RWPE2 (cell line): Measurements from ENCODE around the gene SLC46A3.
"Not testable (repeated sequence)": the region's sequence is repeated elsewhere in the genome, so short reads cannot be mapped to it uniquely, and the experiment has no call there.

Experiments
- ATAC-seq: fragments of 200-7000 bp; cut with Tn5 transposase; 3 replicates; pipeline ENCODE4 v1.9.1; 2021; ENCODE audit warnings: low read depth
- DNase-seq: peaks from one replicate; pipeline ENCODE4 v3.0.0-alpha.2; 2020; ENCODE audit warnings: low spot score
- H3K27ac ChIP-seq: fragments of 450-650 bp; 2 replicates; pipeline ENCODE4 v1.5.1; 2017; ENCODE audit warnings: mild to moderate bottlenecking; ENCODE audit not compliant: poor library complexity, severe bottlenecking
- H3K27me3 ChIP-seq: fragments of 250-450 bp; sonication (Bioruptor Pico); 2 replicates; pipeline ENCODE4 v1.5.1; 2021; ENCODE audit warnings: mild to moderate bottlenecking, moderate library complexity; ENCODE audit not compliant: insufficient read depth, poor library complexity, severe bottlenecking
- H3K36me3 ChIP-seq: fragments of 250-450 bp; sonication (Bioruptor Pico); 2 replicates; pipeline ENCODE4 v1.5.1; 2020; ENCODE audit warnings: low read depth, mild to moderate bottlenecking, moderate library complexity
- H3K4me1 ChIP-seq: fragments of 250-450 bp; sonication (Bioruptor Pico); 2 replicates; pipeline ENCODE4 v1.5.1; 2021; ENCODE audit warnings: mild to moderate bottlenecking, moderate library complexity; ENCODE audit not compliant: insufficient read depth, poor library complexity, severe bottlenecking
- H3K4me3 ChIP-seq: fragments of 250-450 bp; sonication (Bioruptor Pico); 2 replicates; pipeline ENCODE4 v1.5.1; 2021; ENCODE audit warnings: mild to moderate bottlenecking, moderate library complexity; ENCODE audit not compliant: severe bottlenecking
- H3K9me3 ChIP-seq: fragments of 250-450 bp; sonication (Bioruptor Pico); 2 replicates; pipeline ENCODE4 v1.5.1; 2021; ENCODE audit warnings: mild to moderate bottlenecking, moderate library complexity; ENCODE audit not compliant: severe bottlenecking
- CTCF ChIP-seq: fragments of 450-650 bp; IDR thresholded peaks from one replicate; pipeline ENCODE4 v1.5.1; 2017; ENCODE audit warnings: mild to moderate bottlenecking, moderate library complexity; ENCODE audit not compliant: poor library complexity, severe bottlenecking

SLC46A3 gene

GRCh38 chr13:28743499-28744083 is 24.8 kb upstream of the SLC46A3 start:
- no peak overlapping the region for H3K27ac ChIP-seq
- no peak overlapping the region for H3K4me3 ChIP-seq
- no peak for ATAC-seq
- no peaks in the 10 kb centered on the region for H3K9me3 ChIP-seq
- H3K4me1 ChIP-seq, result peaks cover 3% of the 10 kb centered on the region
- TF ChIP-seq CTCF, result no peak
- H3K36me3 ChIP-seq, result no peaks in the 10 kb centered on the region
- no peaks in the 10 kb centered on the region for H3K27me3 ChIP-seq
- DNase-seq, result no peak

DNA sequence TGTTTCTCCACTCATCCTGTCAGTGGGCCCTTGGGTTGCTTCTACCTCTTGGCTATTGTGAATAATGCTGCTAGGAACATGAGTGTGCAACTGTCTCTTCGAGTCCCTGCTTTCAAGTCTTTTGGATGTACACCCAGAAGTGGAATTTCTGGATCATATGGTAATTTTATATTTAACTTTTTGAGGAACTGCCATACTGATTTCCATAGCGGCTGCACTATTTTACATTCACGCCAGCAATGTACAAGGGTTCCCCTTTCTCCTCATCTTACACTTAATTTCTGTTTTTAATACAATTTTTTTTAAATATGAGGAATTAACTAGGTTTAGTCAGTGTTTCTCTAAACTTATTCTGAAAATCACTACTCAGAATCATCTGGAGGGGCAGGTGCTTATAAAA is 24.2 kb upstream of the SLC46A3 start:
- H3K36me3 ChIP-seq, result no peaks in the 10 kb centered on the region
- H3K9me3 ChIP-seq, result no peaks in the 10 kb centered on the region
- no peak for TF ChIP-seq CTCF
- no peaks in the 10 kb centered on the region for H3K27me3 ChIP-seq
- DNase-seq (no peak), ATAC-seq (no peak)
- no peak overlapping the region for H3K4me3 ChIP-seq
- H3K4me1 ChIP-seq, result peaks cover 3% of the 10 kb centered on the region
- no peak overlapping the region for H3K27ac ChIP-seq

GRCh38 chr13:28742445-28742844 is 23.7 kb upstream of the SLC46A3 start:
- not testable (repeated sequence) for H3K27ac ChIP-seq, DNase-seq, H3K4me1 ChIP-seq, H3K9me3 ChIP-seq, ATAC-seq, H3K36me3 ChIP-seq, H3K27me3 ChIP-seq, H3K4me3 ChIP-seq

- ATAC-seq, result no peak
- no peak for TF ChIP-seq CTCF
- Histone ChIP-seq H3K9me3 (no peaks in the 10 kb centered on the region), H3K4me3 (no peak overlapping the region), H3K4me1 (peaks cover 3% of the 10 kb centered on the region), H3K27me3 (no peaks in the 10 kb centered on the region), H3K36me3 (no peaks in the 10 kb centered on the region), H3K27ac (no peak overlapping the region)
- no peak for DNase-seq
Observed at GRCh38 chr13:28741084-28741491, 22.3 kb upstream of the SLC46A3 start.

- Histone ChIP-seq H3K9me3 (no peaks in the 10 kb centered on the region), H3K27me3 (no peaks in the 10 kb centered on the region), H3K4me3 (no peak overlapping the region), H3K36me3 (no peaks in the 10 kb centered on the region), H3K4me1 (peaks cover 2% of the 10 kb centered on the region), H3K27ac (no peak overlapping the region)
- no peak for DNase-seq
- no peak for TF ChIP-seq CTCF
- ATAC-seq, result no peak
Observed at GRCh38 chr13:28739376-28739775, 20.6 kb upstream of the SLC46A3 start.
